Pancreas (tissue), 10 donors: ENCODE results near the gene KIF9. TPM values are rescaled to one million over a fixed set of nuclear protein-coding genes. Genes with fewer than 3 reads are reported as not detected.
A peak's percentile ranks its signal among the peaks of the same experiment; 100 is the strongest.

Experiments
- ATAC-seq, 4 donors: fragments of 200-7000 bp; cut with Tn5 transposase; one replicate each; pipeline versions ENCODE4 v1.8.0 to v1.9.1; 2020; ENCODE audit warnings: mild to moderate bottlenecking in 4 of 4, moderate library complexity in 4 of 4
- DNase-seq, 6 donors: peaks; one replicate each; pipeline ENCODE4 v3.0.0-alpha.2; 2020
- FAIRE-seq: peaks from 2 replicates; lab custom pipeline; 2012; peaks lifted over from hg19 to GRCh38; lab: Jason Lieb, UNC
- H3K27ac ChIP-seq, 4 donors: fragments of 200-600 bp; sonication (generic); 1 replicate in 3 of 4; 2 replicates in 1 of 4; pipeline versions ENCODE4 v1.5.0 to v1.8.0; 2020
- H3K27me3 ChIP-seq, 4 donors: fragments of 200-600 bp; one replicate each; pipeline ENCODE4 v1.8.0; 2021
- H3K36me3 ChIP-seq, 3 donors: fragments of 200-600 bp; sonication (generic) in 1 of 3; one replicate each; pipeline versions ENCODE4 v1.5.0 to v1.8.0; 2020 to 2021
- H3K4me1 ChIP-seq, 3 donors: fragments of 200-600 bp; one replicate each; pipeline ENCODE4 v1.8.0; 2021
- H3K4me3 ChIP-seq, 4 donors: fragments of 200-600 bp; sonication (generic) in 2 of 4; one replicate each; pipeline versions ENCODE4 v1.5.0 to v1.8.0; 2020 to 2021
- H3K9me3 ChIP-seq, 4 donors: fragments of 200-600 bp; one replicate each; pipeline ENCODE4 v1.8.0; 2021
- WGBS, 2 donors: extraction: QIAGEN DNeasy Blood & Tissue Kit; methylation state at CpG; one replicate each; pipeline ENCODE4 v1.1.7; 2013; 5-methylcytosine and 5-hydroxymethylcytosine counted together
- intact Hi-C, 3 donors: fragments of 100-400 bp; cut with DNase I; formaldehyde crosslinking; loops; one replicate each; pipeline versions ENCODE4 v1.11.1 to v1.14.2; 2022
- polyA plus RNA-seq, 2 donors: library from polyadenylated mRNA; stranded (reverse); fragments of 200-250 nt; gene quantifications; one replicate each; pipeline ENCODE4 v1.2.3, GENCODE V29; 2013
- total RNA-seq, 6 donors: library from RNA; stranded (reverse); fragmentation: NEBNext Ultra II Directional in 4 of 6; extraction: Animal tissue kit (Norgen Biotek cat#: 25700) in 4 of 6; gene quantifications; one replicate each; pipeline versions ENCODE4 v1.2.1 to v1.2.4, GENCODE V29; 2021 to 2023
- TF ChIP-seq, protein P1 (sequence below), 4 donors: fragments of 200-600 bp; sonication (generic) in 3 of 4; IDR thresholded peaks; one replicate each; pipeline versions ENCODE4 v1.5.0 to v1.8.0; 2021; ENCODE audit warnings: antibody characterized with exemption in 4 of 4
- donor health status: healthy with polysubstance abuse.
- donor health status: DM: no; HTN: no; CAD: no; lungs with moderate emphysema.
- donor health status: DM: no; HTN: no; CAD: no.
- donor health status: control.
- donor health status: control.
- donor health status: Bipolar disorder and iron deficiency.
- donor health status: DM: yes; HTN: yes; CAD: no.
- donor health status: DM: no; HTN: no; CAD: no.
- donor health status: DM: no; HTN: no; CAD: no.
- donor health status: DM: yes; HTN: yes; CAD: no.

The KIF9 gene
- total and polyA plus RNA-seq, 8 donors: 3.7 to 17.0 (median 6.2) TPM

DNA sequence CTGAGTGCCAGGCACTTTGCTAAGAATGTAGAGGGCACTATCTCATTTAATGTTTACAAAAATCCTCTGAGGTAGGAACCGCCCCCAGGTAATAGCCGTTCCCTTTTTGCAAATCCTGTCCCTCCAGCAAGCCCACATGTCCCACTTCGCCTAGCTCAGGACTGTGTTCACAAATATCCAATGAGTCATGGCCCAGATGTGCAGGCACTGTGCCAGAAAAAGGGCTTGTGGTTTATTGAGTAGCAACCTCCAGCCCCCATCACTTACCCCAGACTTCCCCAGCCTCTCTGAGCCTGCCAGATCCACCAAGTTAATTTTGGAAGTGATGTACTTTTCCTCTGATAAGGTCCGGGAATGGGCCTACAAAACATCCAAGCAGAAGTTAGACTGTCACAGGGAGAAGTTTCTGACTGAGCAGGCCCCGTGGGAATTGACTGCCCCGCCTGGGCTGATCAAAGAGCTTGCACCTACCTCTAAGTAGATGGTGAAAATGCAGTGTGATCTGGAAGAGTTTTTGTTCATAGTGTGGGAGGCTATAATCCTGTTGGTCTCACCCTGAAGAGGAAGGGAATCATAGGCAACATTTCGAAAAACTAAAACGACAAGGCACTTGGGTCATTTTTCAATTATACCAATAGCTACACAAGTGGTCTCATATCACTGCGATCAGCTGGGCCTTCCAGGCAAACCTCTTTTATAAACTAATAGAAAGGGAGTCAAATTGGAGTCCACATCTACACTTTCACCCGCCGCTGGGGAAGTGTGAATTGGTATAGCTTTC, 15.7 kb downstream of the KIF9 start:
- peak in 3 of 4 donors; percentile 23 to 70 (median 36) for ATAC-seq
- no peak overlapping the region for H3K27ac ChIP-seq
- TF ChIP-seq, protein P1, sequence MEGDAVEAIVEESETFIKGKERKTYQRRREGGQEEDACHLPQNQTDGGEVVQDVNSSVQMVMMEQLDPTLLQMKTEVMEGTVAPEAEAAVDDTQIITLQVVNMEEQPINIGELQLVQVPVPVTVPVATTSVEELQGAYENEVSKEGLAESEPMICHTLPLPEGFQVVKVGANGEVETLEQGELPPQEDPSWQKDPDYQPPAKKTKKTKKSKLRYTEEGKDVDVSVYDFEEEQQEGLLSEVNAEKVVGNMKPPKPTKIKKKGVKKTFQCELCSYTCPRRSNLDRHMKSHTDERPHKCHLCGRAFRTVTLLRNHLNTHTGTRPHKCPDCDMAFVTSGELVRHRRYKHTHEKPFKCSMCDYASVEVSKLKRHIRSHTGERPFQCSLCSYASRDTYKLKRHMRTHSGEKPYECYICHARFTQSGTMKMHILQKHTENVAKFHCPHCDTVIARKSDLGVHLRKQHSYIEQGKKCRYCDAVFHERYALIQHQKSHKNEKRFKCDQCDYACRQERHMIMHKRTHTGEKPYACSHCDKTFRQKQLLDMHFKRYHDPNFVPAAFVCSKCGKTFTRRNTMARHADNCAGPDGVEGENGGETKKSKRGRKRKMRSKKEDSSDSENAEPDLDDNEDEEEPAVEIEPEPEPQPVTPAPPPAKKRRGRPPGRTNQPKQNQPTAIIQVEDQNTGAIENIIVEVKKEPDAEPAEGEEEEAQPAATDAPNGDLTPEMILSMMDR (IDR thresholded peaks at IDR 0.05): no peak
- FAIRE-seq: no peak
- no peaks in the 10 kb centered on the region for H3K9me3 ChIP-seq
- H3K27me3 ChIP-seq: no peaks in the 10 kb centered on the region
- intact Hi-C loops: no loop called here
- peak in 4 of 6 donors; percentile 25 to 52 (median 50) for DNase-seq
- H3K36me3 ChIP-seq: no peaks in the 10 kb centered on the region
- H3K4me3 ChIP-seq: no peak overlapping the region
- H3K4me1 ChIP-seq: no peaks in the 10 kb centered on the region
- 68 to 78% methylated on average over 11 of the region's 11 CpGs for WGBS, 2 donors

DNA sequence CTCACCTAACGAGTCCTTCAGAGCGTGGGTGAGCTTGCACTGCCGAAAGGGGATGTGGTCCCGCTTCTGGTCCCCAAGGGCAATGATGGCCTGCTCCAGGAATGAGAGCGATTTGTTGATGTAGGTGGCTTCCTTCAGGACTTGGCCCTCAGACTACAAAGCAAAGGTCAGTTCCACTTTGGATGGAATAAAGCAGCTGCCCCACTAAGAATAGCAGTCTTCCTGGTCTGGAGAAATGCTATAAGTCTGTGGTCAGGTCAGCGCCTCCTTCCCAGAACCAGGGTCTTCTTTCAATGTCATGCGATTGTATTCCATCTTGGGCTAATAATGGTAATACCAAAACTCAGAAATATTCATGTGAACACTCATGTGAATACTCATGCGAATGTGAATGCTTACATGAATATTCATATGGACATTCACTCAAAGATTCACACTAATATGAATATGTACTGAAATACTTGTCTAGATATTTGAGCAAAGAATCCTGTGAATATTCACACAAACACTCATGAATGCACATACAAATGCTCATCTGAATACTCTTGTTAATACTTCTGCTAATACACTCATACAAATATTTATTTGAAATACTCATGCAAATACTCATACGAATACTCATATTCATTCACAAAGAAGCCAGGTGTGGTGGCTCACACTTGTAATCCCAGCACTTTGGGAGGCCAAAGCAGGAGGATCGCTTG, 16.7 kb downstream of the KIF9 start:
- TF ChIP-seq, protein P1 (IDR thresholded peaks at IDR 0.05): no peak
- Histone ChIP-seq H3K9me3 (no peaks in the 10 kb centered on the region), H3K27ac (no peak overlapping the region), H3K4me1 (no peaks in the 10 kb centered on the region), H3K27me3 (no peaks in the 10 kb centered on the region), H3K36me3 (no peaks in the 10 kb centered on the region), H3K4me3 (no peak overlapping the region)
- no peak for ATAC-seq
- no peak for DNase-seq
- 89 to 90% methylated on average over 10 of the region's 10 CpGs for WGBS, 2 donors
- FAIRE-seq: no peak
- intact Hi-C loops: no loop called here

DNA sequence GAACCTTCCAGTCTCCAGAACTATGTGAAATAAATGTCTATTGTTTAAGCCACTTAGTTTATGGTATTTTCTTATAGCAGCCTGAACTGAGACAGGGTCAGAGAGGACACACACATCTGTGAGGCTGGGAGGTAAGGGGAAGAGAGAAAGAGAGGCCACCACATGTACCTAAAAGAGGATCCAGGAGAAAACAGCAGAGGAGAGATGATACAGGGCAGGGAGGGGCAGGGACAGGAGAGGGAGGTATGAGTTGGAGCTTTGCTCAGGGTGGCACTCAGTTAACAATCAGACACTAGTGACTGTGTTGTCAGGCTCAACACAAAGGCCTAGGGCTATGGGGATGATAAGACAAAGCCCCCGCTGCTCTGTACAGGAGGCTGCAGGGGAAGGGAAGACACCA, 17.6 kb downstream of the KIF9 start:
- no peaks in the 10 kb centered on the region for H3K9me3 ChIP-seq
- no peak overlapping the region for H3K27ac ChIP-seq
- DNase-seq (no peak), FAIRE-seq (no peak), ATAC-seq (no peak)
- no peak overlapping the region for H3K4me3 ChIP-seq
- TF ChIP-seq, protein P1 (IDR thresholded peaks at IDR 0.05): no peak
- no peaks in the 10 kb centered on the region for H3K36me3 ChIP-seq
- no peaks in the 10 kb centered on the region for H3K27me3 ChIP-seq
- no peaks in the 10 kb centered on the region for H3K4me1 ChIP-seq
- intact Hi-C loops: no loop called here
- WGBS, 2 donors: 96 to 100% methylated on average over 1 of the region's 1 CpG

DNA sequence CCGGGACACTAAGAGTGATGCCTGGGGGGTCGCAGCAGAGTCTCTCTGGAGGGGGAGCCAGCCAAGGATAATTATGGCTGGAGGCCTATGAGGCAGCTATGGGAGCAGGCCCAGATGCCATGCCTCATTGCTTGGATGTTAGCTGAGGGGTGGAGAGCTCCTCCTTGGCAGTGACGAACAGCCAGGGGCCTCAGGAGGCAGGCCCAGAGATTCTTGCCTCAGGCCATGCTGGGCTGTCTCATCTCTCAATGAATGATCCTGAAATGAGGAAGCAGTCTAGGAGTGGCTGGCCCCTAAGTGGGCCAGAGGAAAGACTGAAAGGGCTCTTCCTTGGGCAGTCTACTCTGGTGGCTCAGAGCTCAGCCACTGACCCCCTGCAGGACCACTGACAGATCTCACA, 21.3 kb downstream of the KIF9 start:
- intact Hi-C loops: no loop called here
- DNase-seq (no peak), ATAC-seq (no peak), FAIRE-seq (no peak)
- no peaks in the 10 kb centered on the region for H3K9me3 ChIP-seq
- no peaks in the 10 kb centered on the region for H3K4me1 ChIP-seq
- H3K27ac ChIP-seq: no peak overlapping the region
- TF ChIP-seq, protein P1 (IDR thresholded peaks at IDR 0.05): no peak
- H3K36me3 ChIP-seq: no peaks in the 10 kb centered on the region
- WGBS, 2 donors: 84 to 91% methylated on average over 3 of the region's 3 CpGs
- H3K4me3 ChIP-seq: no peak overlapping the region
- H3K27me3 ChIP-seq: no peaks in the 10 kb centered on the region

GRCh38 chr3:47260605-47261004, 22.0 kb downstream of the KIF9 start:
- no peak for ATAC-seq
- intact Hi-C loops: no loop called here
- FAIRE-seq: no peak
- TF ChIP-seq, protein P1 (IDR thresholded peaks at IDR 0.05): no peak
- WGBS, 2 donors: 80 to 83% methylated on average over 4 of the region's 4 CpGs
- DNase-seq: no peak
- Histone ChIP-seq H3K9me3 (no peaks in the 10 kb centered on the region), H3K27me3 (no peaks in the 10 kb centered on the region), H3K4me3 (no peak overlapping the region), H3K4me1 (no peaks in the 10 kb centered on the region), H3K27ac (no peak overlapping the region), H3K36me3 (no peaks in the 10 kb centered on the region)
